SK-N-SH (cell line): ENCODE measurements around the gene PIAS4. TPM values are rescaled to one million over a fixed set of nuclear protein-coding genes. Genes with fewer than 3 reads are reported as not detected.

Source experiments
- CTCF ChIA-PET: fragments of 300-600, 350-600 bp; formaldehyde crosslinking; extraction: SDS; loops from one replicate; lab custom pipeline; 2021; lab: Yijun Ruan, JAX
- POLR2A ChIA-PET: fragments of 350-600 bp; sonication (Branson Sonifier 250); formaldehyde crosslinking; extraction: SDS; loops from one replicate; lab custom pipeline; 2020; ENCODE audit warnings: antibody characterized with exemption, inconsistent platforms; lab: Yijun Ruan, JAX
- DNase-seq: peaks from one replicate; pipeline ENCODE4 v3.0.0; 2012
- H2AFZ ChIP-seq: fragments of 200-600 bp; sonication (generic); 2 replicates; pipeline ENCODE4 v1.8.1; 2016; ENCODE audit warnings: antibody characterized with exemption, mild to moderate bottlenecking, low read depth
- H3F3A ChIP-seq: fragments of 200-600 bp; sonication (generic); replicated peaks from 2 replicates; pipeline ENCODE3; 2016; ENCODE audit warnings: antibody characterized with exemption, mild to moderate bottlenecking; ENCODE audit not compliant: insufficient read depth
- H3K27ac ChIP-seq, 2 experiments: fragments of 200-500 bp in 1 of 2; fragments of 200-600 bp in 1 of 2; sonication (Bioruptor generic) in 1 of 2; sonication (generic), shearing (Covaris generic) in 1 of 2; 2 replicates each; pipeline versions ENCODE4 v1.5.1 to v1.6.1; 2014 to 2016; ENCODE audit warnings: low read depth in 2 of 2, inconsistent platforms in 1 of 2, low read length in 1 of 2, mild to moderate bottlenecking in 1 of 2, mixed read lengths in 1 of 2
- H3K27me3 ChIP-seq: fragments of 200-600 bp; sonication (generic), shearing (Covaris generic); 2 replicates; pipeline ENCODE4 v1.6.1; 2016; ENCODE audit warnings: mixed run types; ENCODE audit not compliant: insufficient read depth
- H3K36me3 ChIP-seq, 2 experiments: fragments of 200-500 bp in 1 of 2; fragments of 200-600 bp in 1 of 2; sonication (Bioruptor generic) in 1 of 2; sonication (generic) in 1 of 2; replicated peaks in 1 of 2; 2 replicates each; pipeline versions ENCODE3 to v1.5.1; 2014 to 2016; ENCODE audit warnings: low read length in 1 of 2, mild to moderate bottlenecking in 1 of 2; ENCODE audit not compliant: insufficient read depth in 2 of 2, control insufficient read depth in 1 of 2
- H3K4me1 ChIP-seq, 2 experiments: fragments of 200-500 bp in 1 of 2; fragments of 200-600 bp in 1 of 2; sonication (Bioruptor generic) in 1 of 2; sonication (generic), shearing (Covaris generic) in 1 of 2; 2 replicates each; pipeline versions ENCODE4 v1.5.1 to v1.6.1; 2014 to 2016; ENCODE audit warnings: low read depth in 1 of 2, low read length in 1 of 2, mixed run types in 1 of 2; ENCODE audit not compliant: insufficient read depth in 2 of 2, control insufficient read depth in 1 of 2
- H3K4me2 ChIP-seq: fragments of 200-600 bp; sonication (generic), shearing (Covaris generic); 2 replicates; pipeline ENCODE4 v1.6.1; 2017; ENCODE audit warnings: mixed run types
- H3K4me3 ChIP-seq, 2 experiments: fragments of 200-500 bp in 1 of 2; fragments of 200-600 bp in 1 of 2; sonication (Bioruptor generic) in 1 of 2; sonication (generic), shearing (Covaris generic) in 1 of 2; 2 replicates each; pipeline versions ENCODE4 v1.5.1 to v1.8.1; 2014 to 2016; ENCODE audit warnings: low read depth in 2 of 2, inconsistent platforms in 1 of 2, low read length in 1 of 2, mild to moderate bottlenecking in 1 of 2, mixed read lengths in 1 of 2, moderate library complexity in 1 of 2
- H3K79me2 ChIP-seq: fragments of 200-600 bp; sonication (generic); 2 replicates; pipeline ENCODE4 v1.8.1; 2017; ENCODE audit warnings: mild to moderate bottlenecking; ENCODE audit not compliant: insufficient read depth
- H3K9ac ChIP-seq: fragments of 200-600 bp; sonication (generic); 2 replicates; pipeline ENCODE4 v1.6.1; 2017; ENCODE audit warnings: mixed run types
- H3K9me2 ChIP-seq: fragments of 200-600 bp; sonication (generic); 2 replicates; pipeline ENCODE4 v1.6.1; 2017; ENCODE audit warnings: mixed run types
- H3K9me3 ChIP-seq: fragments of 200-600 bp; sonication (generic); 2 replicates; pipeline ENCODE4 v1.6.1; 2017; ENCODE audit warnings: mixed run types, mild to moderate bottlenecking, moderate library complexity
- H4K20me1 ChIP-seq: fragments of 200-600 bp; sonication (generic); 2 replicates; pipeline ENCODE4 v1.6.1; 2017; ENCODE audit warnings: mild to moderate bottlenecking, mixed run types; ENCODE audit not compliant: insufficient read depth
- CHD2 ChIP-seq: fragments of 150-350 bp; IDR thresholded peaks from 2 replicates; pipeline ENCODE4 v1.6.1; 2018; ENCODE audit warnings: low read length; ENCODE audit not compliant: partially characterized antibody
- CTCF ChIP-seq: fragments of 200-600 bp; sonication (generic); IDR thresholded peaks from 2 replicates; pipeline ENCODE4 v1.6.1; 2017; ENCODE audit warnings: antibody characterized with exemption, mild to moderate bottlenecking, moderate library complexity
- EP300 ChIP-seq, 2 experiments: IDR thresholded peaks; 2 replicates each; pipeline versions ENCODE4 v1.4.0 to v1.6.1; 2012; ENCODE audit warnings: borderline replicate concordance in 1 of 2, low read depth in 1 of 2, low read length in 1 of 2
- FOXM1 ChIP-seq: IDR thresholded peaks from 2 replicates; pipeline ENCODE4 v1.4.0; 2012; ENCODE audit warnings: low read depth, mild to moderate bottlenecking
- JUND ChIP-seq: IDR thresholded peaks from 2 replicates; pipeline ENCODE4 v1.4.0; 2012
- MAX ChIP-seq: IDR thresholded peaks from 2 replicates; pipeline ENCODE4 v1.4.0; 2012; ENCODE audit warnings: low read depth
- REST ChIP-seq: IDR thresholded peaks from 2 replicates; pipeline ENCODE4 v1.6.1; 2012; ENCODE audit warnings: mild to moderate bottlenecking, low read depth, low read length, moderate library complexity
- RFX5 ChIP-seq: IDR thresholded peaks from 2 replicates; pipeline ENCODE4 v1.6.1; 2012; ENCODE audit warnings: mild to moderate bottlenecking, improper control_type of control experiment, low read length
- SIN3A ChIP-seq: IDR thresholded peaks from 2 replicates; pipeline ENCODE4 v1.6.1; 2012; ENCODE audit warnings: low read depth, mild to moderate bottlenecking, low read length, moderate library complexity, borderline replicate concordance
- TAF1 ChIP-seq: IDR thresholded peaks from 2 replicates; pipeline ENCODE4 v1.6.1; 2012; ENCODE audit warnings: low read depth, mild to moderate bottlenecking, low read length, moderate library complexity, borderline replicate concordance
- TEAD4 ChIP-seq: IDR thresholded peaks from 2 replicates; pipeline ENCODE4 v1.4.0; 2012; ENCODE audit warnings: mild to moderate bottlenecking, borderline replicate concordance; ENCODE audit not compliant: insufficient read depth
- USF2 ChIP-seq: fragments of 150-350 bp; IDR thresholded peaks from 2 replicates; pipeline ENCODE4 v1.6.1; 2017; ENCODE audit warnings: antibody characterized with exemption, low read length, low read depth, borderline replicate concordance
- YY1 ChIP-seq: IDR thresholded peaks from 2 replicates; pipeline ENCODE4 v1.4.0; 2012; ENCODE audit warnings: low read depth, mild to moderate bottlenecking
- WGBS: methylation state at CpG from one replicate; pipeline ENCODE4 v1.1.6; 2017; ENCODE audit warnings: low lambda C conversion rate; 5-methylcytosine and 5-hydroxymethylcytosine counted together
- polyA plus RNA-seq, 3 experiments: library from polyadenylated mRNA; depleted of rRNA; stranded (reverse); fragments of >200 nt; gene quantifications; 2 replicates each; pipeline ENCODE4 v1.2.3, GENCODE V29; 2012

The PIAS4 gene
- polyA plus RNA-seq, 1 of the 3 experiments (the other 2 are of a cell fraction), result 14.1 TPM

- Histone ChIP-seq H3K9me3 (no peaks in the 10 kb centered on the region), H3K9ac (no peak overlapping the region), H3K79me2 (peaks cover 33% of the 10 kb centered on the region; the same call in 1 of the 2 replicates), H3K4me3 (no peak overlapping the region), H3K4me1 (no peaks in the 10 kb centered on the region), H2AFZ (no peak overlapping the region), H3K36me3 (peaks cover 29 to 48% of the 10 kb centered on the region in 2 experiments), H4K20me1 (peaks cover 64% of the 10 kb centered on the region), H3K27me3 (no peaks in the 10 kb centered on the region), H3K4me2 (no peak overlapping the region), H3K9me2 (no peaks in the 10 kb centered on the region), H3F3A (peaks cover 10% of the 10 kb centered on the region), H3K27ac (no peak overlapping the region)
- WGBS, result 94% methylated on average over 8 of the region's 15 CpGs
- ChIA-PET CTCF (no interaction called here), POLR2A (interaction anchor here (0.6 kb wide), 1 partner anchor 78 kb away, joined by 3 read pairs; no protein-coding TSS in a partner anchor)
- no peak for TF ChIP-seq USF2
- no peak for TF ChIP-seq TEAD4
- TF ChIP-seq TAF1, result no peak
- no peak for TF ChIP-seq YY1
- TF ChIP-seq JUND, result no peak
- no peak for TF ChIP-seq SIN3A
- no peak for TF ChIP-seq REST
- no peak for TF ChIP-seq CHD2
- TF ChIP-seq MAX, result no peak
- no peak for TF ChIP-seq FOXM1
- no peak for TF ChIP-seq RFX5
- no peak for TF ChIP-seq CTCF
- TF ChIP-seq EP300 (IDR thresholded peaks at IDR 0.05; ENCODE audit: borderline replicate concordance in 1 of 2, low read depth in 1 of 2, low read length in 1 of 2), result no peak
- DNase-seq, result no peak
These were observed 47.8 kb upstream of the PIAS4 start for GRCh38 chr19:3959766-3960131.
